Glomerular visceral epithelial cell (primary cell): ENCODE results near the gene NUMBL.
"Not testable (repeated sequence)": the region's sequence is repeated elsewhere in the genome, so short reads cannot be mapped to it uniquely, and the experiment has no call there.

ENCODE experiments used
- DNase-seq: peaks from one replicate; pipeline ENCODE4 v3.0.0-alpha.2; 2016; ENCODE audit errors: extremely low spot score

The NUMBL gene

GRCh38 chr19:40663695-40664692 lies 26.5 kb downstream of the NUMBL start:
- peak; percentile 15 for DNase-seq

GRCh38 chr19:40662925-40663694 lies 27.3 kb downstream of the NUMBL start:
- DNase-seq = peak; percentile 87

- DNase-seq = no peak
Measured at GRCh38 chr19:40661616-40662015, 28.8 kb downstream of the NUMBL start.

- no peak for DNase-seq
Measured at GRCh38 chr19:40659566-40659965, 30.9 kb downstream of the NUMBL start.

- DNase-seq = no peak
Measured at GRCh38 chr19:40659116-40659515, 31.3 kb downstream of the NUMBL start.

GRCh38 chr19:40658031-40658430 lies 32.4 kb downstream of the NUMBL start:
- no peak for DNase-seq

- DNase-seq = not testable (repeated sequence)
Measured at GRCh38 chr19:40655684-40656083, 34.8 kb downstream of the NUMBL start.

GRCh38 chr19:40652303-40652702 lies 38.1 kb downstream of the NUMBL start:
- not testable (repeated sequence) for DNase-seq

GRCh38 chr19:40650749-40651305 lies 39.6 kb downstream of the NUMBL start:
- no peak for DNase-seq

- DNase-seq = not testable (repeated sequence)
Measured at GRCh38 chr19:40649903-40650675, 40.4 kb downstream of the NUMBL start.

GRCh38 chr19:40646743-40647254 lies 43.7 kb downstream of the NUMBL start:
- DNase-seq = no peak

GRCh38 chr19:40642757-40643305 lies 47.6 kb downstream of the NUMBL start:
- DNase-seq = no peak

- no peak for DNase-seq
Measured at GRCh38 chr19:40642051-40642706, 48.3 kb downstream of the NUMBL start.

- no peak for DNase-seq
Measured at GRCh38 chr19:40641281-40641680, 49.2 kb downstream of the NUMBL start.

- DNase-seq = no peak
Measured at GRCh38 chr19:40640744-40641143, 49.7 kb downstream of the NUMBL start.

- no peak for DNase-seq
Measured at GRCh38 chr19:40639638-40639982, 50.8 kb downstream of the NUMBL start.

- no peak for DNase-seq
Measured at GRCh38 chr19:40638327-40638726, 52.1 kb downstream of the NUMBL start.

- DNase-seq = peak; percentile 46
Measured at GRCh38 chr19:40633207-40633606, 57.2 kb downstream of the NUMBL start.

- no peak for DNase-seq
Measured at GRCh38 chr19:40632311-40633036, 58.0 kb downstream of the NUMBL start.
